ENCODE data around the gene TEX29.

The TEX29 gene

GRCh38 chr13:111319998-111320911, at the start of gene TEX29:
Gene TEX29, plus strand, starts transcription at chr13:111320642. Its CDS starts 249 bp downstream, at chr13:111320891.
- DNase-seq (ENCODE audit: low spot score): no peak

DNA sequence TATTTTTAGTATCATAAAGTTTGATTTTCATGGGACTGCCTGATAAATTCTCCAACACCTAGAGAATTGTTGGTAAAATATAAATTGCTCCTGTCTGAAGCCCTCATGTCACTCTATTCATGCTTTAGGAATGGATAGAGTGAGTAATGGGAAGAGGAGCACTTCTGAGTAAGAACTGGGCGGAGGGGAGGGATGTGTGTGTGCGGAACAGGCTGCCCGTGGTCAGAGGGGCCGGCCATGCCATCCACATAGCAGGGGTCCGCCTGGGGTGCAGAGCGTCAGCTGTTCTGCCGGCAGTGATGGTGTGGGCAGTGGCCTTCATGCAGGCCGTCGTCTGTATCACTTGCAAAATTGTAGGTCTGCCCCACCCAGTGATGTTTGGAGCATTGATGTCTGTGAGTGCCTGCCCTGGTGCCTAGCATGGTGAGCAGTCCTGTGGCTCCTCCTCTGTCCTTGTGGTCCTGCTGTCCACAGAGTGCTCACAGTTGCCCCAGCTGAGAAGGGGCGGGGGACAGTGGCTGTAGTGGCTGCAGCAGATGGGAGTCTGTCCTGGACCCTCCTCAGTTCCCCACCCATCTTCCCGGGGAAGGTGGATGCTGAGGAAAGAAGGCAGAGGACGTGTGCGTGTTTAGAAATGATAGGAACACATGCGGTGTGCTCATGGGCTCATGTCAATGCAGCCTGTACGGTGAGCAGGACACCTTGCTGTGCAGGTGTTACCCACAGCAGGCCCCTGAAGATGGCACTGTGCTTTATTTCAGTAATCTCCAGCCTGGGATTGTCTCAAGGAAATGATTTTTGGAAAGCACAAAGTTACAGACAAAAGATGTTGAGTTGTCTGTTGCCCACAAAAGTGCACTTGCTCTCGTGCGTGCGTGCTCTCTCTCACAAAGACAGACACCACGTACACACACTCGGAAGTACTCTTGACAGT, 49.4 kb upstream of the TEX29 start:
- no peak for DNase-seq (ENCODE audit: low spot score)

DNA sequence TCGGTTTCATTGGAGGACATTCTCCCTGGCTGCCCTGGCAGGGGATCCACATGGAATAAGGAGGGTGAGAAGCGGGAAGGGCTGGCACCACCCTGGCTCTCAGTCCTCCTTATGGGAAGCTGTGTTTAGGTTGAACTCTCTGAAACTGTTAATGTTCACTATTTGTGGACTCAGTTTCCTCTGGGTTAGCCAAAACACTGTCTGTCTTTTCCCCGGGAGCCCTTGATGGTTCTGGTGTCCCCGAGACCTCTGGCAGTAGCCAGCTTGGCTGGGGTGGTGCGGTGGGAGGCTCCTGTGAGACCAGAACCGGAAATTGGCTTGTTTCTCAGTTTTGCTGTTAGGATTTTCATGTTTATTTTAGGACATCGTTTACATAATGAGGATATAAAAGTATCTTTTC, 48.3 kb upstream of the TEX29 start:
- no peak for DNase-seq (ENCODE audit: low spot score)

- DNase-seq (ENCODE audit: low spot score): no peak
Measured at GRCh38 chr13:111275382-111275781, 45.1 kb upstream of the TEX29 start.

DNA sequence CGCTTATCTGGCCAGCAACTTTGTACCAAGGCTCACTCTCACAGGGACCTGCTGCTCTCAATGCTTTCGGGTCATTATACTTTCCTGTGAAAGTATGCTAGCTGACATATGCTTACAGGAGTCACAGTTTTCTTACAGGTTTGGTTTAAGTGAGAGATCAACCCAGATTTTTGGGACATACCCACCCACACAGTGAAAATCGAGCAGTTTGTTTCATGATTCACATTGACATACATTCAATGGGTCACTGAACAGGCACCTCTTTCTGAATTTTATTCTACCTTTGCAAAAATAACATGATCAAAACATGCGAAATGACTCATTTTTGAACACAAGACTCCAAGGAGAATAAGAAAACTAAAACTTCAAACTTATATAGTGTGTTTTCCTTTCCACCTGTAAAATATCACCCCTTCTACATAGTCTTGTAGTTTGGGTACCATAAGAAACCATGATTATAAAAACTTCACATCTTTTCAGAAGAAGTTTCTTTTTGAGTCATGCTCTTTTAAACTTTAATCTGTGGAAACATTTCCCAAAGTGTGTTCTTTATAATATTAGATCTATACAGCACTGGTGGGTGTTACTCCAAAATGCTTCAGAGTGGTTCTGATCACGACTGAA, 44.3 kb upstream of the TEX29 start:
- no peak for DNase-seq (ENCODE audit: low spot score)

- DNase-seq (ENCODE audit: low spot score): no peak
Measured at GRCh38 chr13:111278258-111278657, 42.2 kb upstream of the TEX29 start.

DNA sequence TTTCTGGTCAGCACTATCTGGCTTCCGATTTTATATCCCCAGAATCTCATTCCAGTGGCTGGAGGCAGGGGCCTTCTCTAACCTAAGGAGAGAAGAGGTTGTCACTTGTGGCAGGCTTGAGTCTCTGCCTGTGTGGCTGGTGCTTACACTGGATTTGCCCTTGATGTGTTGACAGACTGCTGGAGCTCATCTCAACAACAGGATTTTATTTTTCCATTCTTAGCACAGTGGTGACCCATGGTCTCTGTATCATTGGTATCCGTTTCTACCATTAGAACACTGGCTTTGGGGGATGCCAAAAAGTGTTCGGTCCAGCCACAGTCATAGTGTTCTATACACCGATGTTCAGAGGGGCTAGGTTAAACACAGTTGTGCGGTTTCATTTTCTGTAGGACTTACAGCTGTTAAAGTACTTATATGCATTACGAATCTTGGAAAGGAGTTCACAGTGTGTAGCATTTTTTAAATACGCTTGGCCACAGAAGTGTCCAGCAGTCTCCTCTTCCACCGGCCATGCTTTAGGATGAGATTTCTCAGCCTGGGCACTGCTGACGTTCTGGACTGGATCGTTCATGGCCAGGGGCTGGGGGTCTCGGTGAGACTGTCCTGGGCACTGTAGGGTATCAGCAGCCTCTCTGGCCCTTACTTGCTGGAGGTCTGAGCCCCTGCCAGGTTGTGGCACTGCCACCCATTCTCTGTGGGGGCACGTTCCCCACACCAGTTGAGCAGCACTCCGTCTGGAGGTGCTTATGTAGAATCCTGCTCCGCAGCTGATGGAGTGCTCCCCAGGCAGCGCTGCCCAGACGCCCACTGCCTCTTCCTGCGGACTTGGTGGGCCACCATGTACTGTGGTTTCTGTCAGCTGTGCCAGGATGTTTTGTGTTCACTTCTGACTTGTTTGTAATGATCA, 41.4 kb upstream of the TEX29 start:
- no peak for DNase-seq (ENCODE audit: low spot score)

DNA sequence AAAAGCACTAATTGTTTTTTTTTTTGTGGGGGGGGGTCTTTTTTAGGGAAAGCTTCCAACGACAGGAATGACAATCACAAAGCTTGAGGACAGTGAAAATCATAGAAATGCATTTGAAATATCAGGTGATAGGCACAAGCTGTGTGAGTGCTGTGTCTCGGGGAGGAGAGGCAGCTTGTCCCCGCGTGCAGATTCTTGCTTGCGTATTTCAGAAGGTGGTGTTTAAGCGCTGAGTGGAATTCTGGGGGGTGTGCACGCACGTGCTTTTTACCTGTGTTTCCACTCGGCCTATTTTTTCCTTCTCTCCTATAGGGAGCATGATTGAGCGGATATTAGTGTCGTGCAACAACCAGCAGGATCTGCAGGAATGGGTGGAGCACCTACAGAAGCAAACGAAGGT, 40.2 kb upstream of the TEX29 start:
- DNase-seq (ENCODE audit: low spot score): no peak

- no peak for DNase-seq (ENCODE audit: low spot score)
Measured at GRCh38 chr13:111280681-111281585, 39.5 kb upstream of the TEX29 start.

DNA sequence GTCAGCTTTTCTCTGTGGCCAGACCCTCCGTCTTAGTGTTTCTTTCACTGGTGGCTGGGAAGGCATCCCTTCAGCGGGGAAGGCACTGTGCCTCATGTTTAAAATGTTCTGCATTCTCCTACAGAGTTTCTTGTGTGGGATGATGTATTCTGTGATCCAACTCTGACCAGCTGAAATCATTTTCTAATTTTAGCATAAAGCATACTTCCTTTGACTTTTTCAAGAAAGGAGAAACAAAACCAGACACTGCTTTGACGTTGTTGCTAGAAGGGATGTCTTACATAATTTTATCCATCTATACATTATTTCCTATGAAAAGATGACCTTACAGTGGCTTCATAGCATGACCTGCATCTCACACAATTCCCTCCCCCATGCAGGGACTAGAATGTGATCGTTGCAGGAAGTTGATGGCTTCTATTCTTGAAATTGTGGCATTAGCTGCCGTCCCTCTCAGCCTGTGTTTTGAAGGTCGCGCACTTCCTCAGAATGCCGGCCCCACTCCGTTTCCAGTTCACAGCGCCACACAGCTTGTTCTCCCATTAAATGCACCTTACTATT, 38.6 kb upstream of the TEX29 start:
- DNase-seq (ENCODE audit: low spot score): no peak

DNA sequence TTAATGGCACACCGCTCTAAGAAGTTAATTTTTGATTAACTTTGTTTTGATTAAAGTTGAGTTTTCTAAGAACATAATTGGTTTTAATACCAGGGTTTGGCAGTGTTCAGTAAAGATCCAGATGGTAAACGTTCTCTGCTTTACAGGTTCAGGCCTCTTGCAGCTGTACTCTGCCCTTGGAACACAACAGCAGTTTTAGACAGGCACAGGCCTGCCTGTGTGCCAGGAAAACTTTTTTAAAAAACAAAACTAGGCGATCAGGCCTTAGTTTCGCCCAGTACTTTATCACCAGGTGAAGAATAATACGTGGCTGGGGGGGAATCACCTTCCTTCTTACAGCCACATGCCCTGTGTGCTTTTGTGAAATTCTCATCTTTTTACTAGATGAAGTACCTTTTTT, 38.0 kb upstream of the TEX29 start:
- no peak for DNase-seq (ENCODE audit: low spot score)

- no peak for DNase-seq (ENCODE audit: low spot score)
Measured at GRCh38 chr13:111282997-111283396, 37.4 kb upstream of the TEX29 start.

DNA sequence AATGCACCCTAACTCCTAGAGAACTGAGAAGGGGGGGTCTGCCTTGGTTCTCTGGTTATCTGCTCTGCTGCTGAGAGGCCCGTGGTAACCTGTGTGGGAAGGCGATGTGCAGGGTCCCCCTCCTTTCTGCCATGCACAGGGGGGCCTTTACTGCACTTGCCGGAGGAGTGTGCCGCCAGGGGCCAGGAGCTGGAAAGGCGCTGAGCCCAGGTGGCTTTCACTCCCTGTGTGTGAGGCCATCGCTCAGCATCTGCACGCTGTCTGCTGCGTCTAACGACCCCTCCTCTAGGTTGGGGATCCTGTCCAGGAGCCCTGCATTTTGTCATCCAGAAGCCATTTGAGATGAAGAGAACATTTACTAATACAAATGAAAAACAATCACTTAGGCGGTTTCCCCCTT, 37.0 kb upstream of the TEX29 start:
- no peak for DNase-seq (ENCODE audit: low spot score)

GRCh38 chr13:111283991-111284390, 36.5 kb upstream of the TEX29 start:
- no peak for DNase-seq (ENCODE audit: low spot score)

DNA sequence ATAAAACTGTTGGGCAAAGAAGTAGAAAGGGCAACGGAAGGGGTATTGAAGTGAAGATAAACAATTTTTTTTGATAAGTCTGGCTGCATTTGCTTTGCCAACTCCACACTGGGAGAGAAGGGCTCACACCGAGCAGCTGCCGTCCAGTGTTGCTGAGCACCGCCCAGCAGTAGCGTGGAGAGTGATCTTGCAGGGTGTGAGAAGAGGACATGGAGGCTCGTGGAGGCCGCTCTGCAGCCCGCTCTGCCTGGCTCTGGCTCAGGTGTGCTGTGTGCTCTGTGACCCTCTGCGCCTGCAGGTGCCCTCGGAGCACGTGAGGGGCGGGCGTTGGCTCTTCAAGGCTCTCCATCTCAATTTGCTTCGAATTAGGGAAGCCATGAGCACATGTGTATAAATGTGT, 35.9 kb upstream of the TEX29 start:
- no peak for DNase-seq (ENCODE audit: low spot score)

DNA sequence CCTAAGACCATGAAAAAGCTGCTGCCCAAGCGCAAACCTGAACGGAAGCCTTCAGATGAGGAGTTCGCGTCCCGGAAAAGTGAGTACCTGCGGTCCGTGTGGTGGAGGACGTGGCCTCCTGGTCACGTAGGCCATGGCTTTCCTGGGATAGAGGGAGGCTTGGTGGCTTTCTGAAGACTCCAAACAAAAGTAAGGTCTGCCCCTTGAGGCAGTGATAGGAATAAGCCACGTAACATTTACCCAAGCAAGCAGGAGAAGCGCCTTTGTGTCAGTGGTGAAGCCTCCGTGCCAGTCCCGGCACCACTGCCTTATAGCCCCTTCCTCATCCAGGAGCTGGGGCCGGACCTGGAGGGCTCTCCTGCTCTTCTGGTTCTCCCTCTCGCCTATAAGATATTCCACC, 34.3 kb upstream of the TEX29 start:
- no peak for DNase-seq (ENCODE audit: low spot score)

DNA sequence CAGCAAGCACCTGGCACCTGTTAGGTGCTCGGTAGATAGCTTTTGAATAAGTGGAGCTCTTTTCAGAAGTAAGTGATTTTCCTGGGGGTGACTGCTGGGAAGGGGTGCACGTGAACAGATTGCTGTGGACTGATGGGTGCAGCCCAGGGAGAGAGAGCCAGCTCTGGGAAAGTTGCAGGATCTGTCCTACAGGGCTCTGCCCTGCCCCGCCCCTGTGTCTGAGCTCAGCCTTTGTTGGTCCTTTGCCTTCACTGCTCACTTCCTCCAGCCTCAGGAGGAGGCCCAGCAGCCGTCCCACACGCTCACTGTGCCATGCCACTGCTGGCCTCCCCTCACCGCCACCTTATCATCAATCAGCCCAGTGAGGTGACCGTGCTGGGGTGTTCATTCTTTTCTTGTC, 33.7 kb upstream of the TEX29 start:
- no peak for DNase-seq (ENCODE audit: low spot score)

GRCh38 chr13:111287201-111287600, 33.2 kb upstream of the TEX29 start:
- no peak for DNase-seq (ENCODE audit: low spot score)

DNA sequence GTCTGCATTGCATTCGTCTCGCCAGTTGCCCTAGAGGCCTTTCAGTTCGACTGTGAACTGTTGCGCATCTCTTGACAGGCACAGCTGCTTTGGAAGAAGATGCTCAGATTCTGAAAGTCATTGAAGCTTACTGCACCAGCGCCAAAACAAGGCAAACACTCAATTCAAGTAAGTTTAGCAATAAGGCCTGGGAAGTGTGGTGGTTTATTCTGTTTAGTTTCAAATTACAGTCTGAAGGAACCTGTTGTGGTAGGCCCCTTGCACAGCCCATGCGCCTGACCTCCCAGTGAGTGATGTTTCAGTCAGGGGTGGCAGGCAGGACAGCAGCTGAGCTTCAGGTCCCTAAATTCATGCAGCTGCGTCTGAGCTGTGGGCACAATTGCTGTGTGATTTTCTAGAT, 32.2 kb upstream of the TEX29 start:
- no peak for DNase-seq (ENCODE audit: low spot score)

- DNase-seq (ENCODE audit: low spot score): no peak
Measured at GRCh38 chr13:111289251-111289650, 31.2 kb upstream of the TEX29 start.
